Endothelial cell of umbilical vein (primary cell): ENCODE data around the gene CCDC73.
"Not testable (repeated sequence)": the region's sequence is repeated elsewhere in the genome, so short reads cannot be mapped to it uniquely, and the experiment has no call there.

ENCODE experiments used
- CTCF ChIP-seq, 2 donors: IDR thresholded peaks; 1 replicate in 1 of 2; 2 replicates in 1 of 2; pipeline ENCODE4 v1.5.1; 2011; ENCODE audit warnings: low read length in 2 of 2, mild to moderate bottlenecking in 2 of 2, moderate library complexity in 2 of 2, control low read depth in 1 of 2, inconsistent platforms in 1 of 2, low read depth in 1 of 2; ENCODE audit not compliant: insufficient read depth in 1 of 2; ENCODE audit errors: extremely low read depth in 1 of 2
- EZH2 ChIP-seq: IDR thresholded peaks from 2 replicates; pipeline ENCODE4 v1.6.1; 2012; ENCODE audit warnings: borderline replicate concordance, low read depth, mild to moderate bottlenecking, moderate library complexity, low read length, inconsistent platforms; ENCODE audit not compliant: severe bottlenecking

- TF ChIP-seq CTCF (IDR thresholded peaks at IDR 0.05; ENCODE audit: extremely low read depth in 1 of 2, insufficient read depth in 1 of 2, low read depth in 1 of 2, low read length in 2 of 2); EZH2: not testable (repeated sequence)
Observed at GRCh38 chr11:32823617-32824016, 29.2 kb upstream of the CCDC73 start.
